Naive thymus-derived CD4-positive, alpha-beta T cell (primary cell): Measurements from ENCODE around the gene GPC1. TPM values are rescaled to one million over a fixed set of nuclear protein-coding genes. Genes with fewer than 3 reads are reported as not detected.
A peak's percentile ranks its signal among the peaks of the same experiment; 100 is the strongest.

ENCODE experiments used
- ATAC-seq: fragments of 150-1000 bp; cut with Tn5 transposase; 2 replicates; pipeline ENCODE4 v1.10.0; 2021; ENCODE audit warnings: mild to moderate bottlenecking, moderate library complexity
- CTCF ChIA-PET: fragments of 350-600 bp; sonication (Branson Sonifier 250); formaldehyde crosslinking; loops from one replicate; lab custom pipeline; 2021; ENCODE audit warnings: antibody characterized with exemption; lab: Charles Lee
- POLR2A ChIA-PET: fragments of 350-600 bp; sonication (Branson Sonifier 250); formaldehyde crosslinking; loops from one replicate; lab custom pipeline; 2021; ENCODE audit warnings: antibody characterized with exemption, inconsistent platforms; lab: Charles Lee
- DNase-seq, 9 donors: peaks; one replicate each; pipeline versions ENCODE4 v3.0.0 to v3.0.0-alpha.2; 2020 to 2022; ENCODE audit warnings: mixed read lengths in 1 of 9
- H3K27ac ChIP-seq: one replicate; pipeline ENCODE4 v1.7.0; 2013; ENCODE audit warnings: mild to moderate bottlenecking, low read depth, low read length, moderate library complexity
- H3K27me3 ChIP-seq, 2 donors: one replicate each; pipeline ENCODE4 v1.7.0; 2013; ENCODE audit warnings: low read length in 2 of 2, mild to moderate bottlenecking in 2 of 2, moderate library complexity in 2 of 2; ENCODE audit not compliant: control insufficient read depth in 2 of 2, insufficient read depth in 2 of 2
- H3K36me3 ChIP-seq, 3 experiments: 1 replicate in 2 of 3; 2 replicates in 1 of 3; pipeline ENCODE4 v1.7.0; 2013; ENCODE audit warnings: low read length in 3 of 3, mild to moderate bottlenecking in 3 of 3, moderate library complexity in 1 of 3; ENCODE audit not compliant: insufficient read depth in 3 of 3, control insufficient read depth in 2 of 3
- H3K4me1 ChIP-seq, 2 donors: one replicate each; pipeline ENCODE4 v1.7.0; 2013; ENCODE audit warnings: low read length in 2 of 2, mild to moderate bottlenecking in 2 of 2, moderate library complexity in 1 of 2; ENCODE audit not compliant: control insufficient read depth in 2 of 2, insufficient read depth in 2 of 2
- H3K4me3 ChIP-seq: 2 replicates; pipeline ENCODE4 v1.7.0; 2013; ENCODE audit warnings: mild to moderate bottlenecking, low read length
- H3K9me3 ChIP-seq, 3 experiments: 1 replicate in 2 of 3; 2 replicates in 1 of 3; pipeline ENCODE4 v1.7.0; 2013; ENCODE audit warnings: low read length in 3 of 3; ENCODE audit not compliant: control insufficient read depth in 2 of 3
- H3K27ac Mint-ChIP-seq, 9 donors: one replicate each; pipeline ENCODE4 v1.8.0; 2020 to 2022; ENCODE audit warnings: mixed read lengths in 9 of 9, mild to moderate bottlenecking in 8 of 9, moderate library complexity in 5 of 9, inconsistent platforms in 2 of 9
- H3K27me3 Mint-ChIP-seq, 5 donors: one replicate each; pipeline ENCODE4 v1.8.0; 2021 to 2022; ENCODE audit warnings: mixed read lengths in 5 of 5, mild to moderate bottlenecking in 1 of 5
- H3K36me3 Mint-ChIP-seq, 5 donors: one replicate each; pipeline ENCODE4 v1.8.0; 2020 to 2022; ENCODE audit warnings: mixed read lengths in 5 of 5, mild to moderate bottlenecking in 3 of 5, inconsistent platforms in 1 of 5
- H3K4me1 Mint-ChIP-seq, 7 donors: one replicate each; pipeline ENCODE4 v1.8.0; 2020 to 2022; ENCODE audit warnings: mixed read lengths in 7 of 7, mild to moderate bottlenecking in 3 of 7, inconsistent platforms in 1 of 7
- H3K4me3 Mint-ChIP-seq, 10 donors: one replicate each; pipeline ENCODE4 v1.8.0; 2020 to 2022; ENCODE audit warnings: mild to moderate bottlenecking in 10 of 10, mixed read lengths in 10 of 10, moderate library complexity in 6 of 10, inconsistent platforms in 2 of 10
- H3K9me3 Mint-ChIP-seq, 11 donors: one replicate each; pipeline ENCODE4 v1.8.0; 2020 to 2022; ENCODE audit warnings: mixed read lengths in 11 of 11, mild to moderate bottlenecking in 4 of 11, inconsistent platforms in 1 of 11, moderate library complexity in 1 of 11
- intact Hi-C, 2 donors: fragments of 100-400 bp; cut with micrococcal nuclease; formaldehyde crosslinking; loops; one replicate each; pipeline ENCODE4 v1.15.1; 2023
- polyA plus RNA-seq, 2 donors: library from polyadenylated mRNA; unstranded; fragments of 300-500 nt; fragmentation: Illumina TruSeq; gene quantifications; one replicate each; pipeline ENCODE4 v1.2.3, GENCODE V29; 2021
- total RNA-seq, 6 experiments: library from RNA in 5 of 6; stranded (reverse) in 5 of 6; gene quantifications; 1 replicate in 5 of 6; 2 replicates in 1 of 6; pipeline ENCODE4 v1.2.3 and lab custom pipeline; 2021 to 2026

GPC1 gene
- total and polyA plus RNA-seq, 7 experiments from 2014 or later: 0.08 to 4.5 (median 0.68) TPM; not detected in 1

- H3K27me3 ChIP-seq: no peaks in the 10 kb centered on the region
- peaks cover 0 to 40% (median 8%) of the 10 kb centered on the region in 3 experiments for H3K36me3 ChIP-seq
- H3K27ac Mint-ChIP-seq: no peak overlapping the region
- no peak overlapping the region for H3K27ac ChIP-seq
- peaks cover 0 to 6% (median 0%) of the 10 kb centered on the region in 3 experiments for H3K9me3 ChIP-seq
- no peak overlapping the region for H3K4me3 Mint-ChIP-seq
- H3K4me3 ChIP-seq: no peak overlapping the region
- CTCF ChIA-PET: no interaction called here
- intact Hi-C loops: no loop called here
- ATAC-seq (no peak), DNase-seq (peak in 1 of 9 donors; percentile 8)
- no peaks in the 10 kb centered on the region for H3K27me3 Mint-ChIP-seq
- H3K4me1 ChIP-seq: no peaks in the 10 kb centered on the region
- H3K4me1 Mint-ChIP-seq: peaks cover 0 to 2% (median 0%) of the 10 kb centered on the region in 7 donors
- H3K36me3 Mint-ChIP-seq: peaks cover 21 to 70% (median 43%) of the 10 kb centered on the region in 5 donors
- POLR2A ChIA-PET: no interaction called here
- H3K9me3 Mint-ChIP-seq: peaks cover 0 to 13% (median 5%) of the 10 kb centered on the region in 11 donors
These were observed 62.9 kb downstream of the GPC1 start for GRCh38 chr2:240498171-240498957.

- peaks cover 0 to 35% (median 8%) of the 10 kb centered on the region in 3 experiments for H3K36me3 ChIP-seq
These were observed 63.4 kb downstream of the GPC1 start for GRCh38 chr2:240498958-240499260.

GRCh38 chr2:240499309-240500301 is 64.1 kb downstream of the GPC1 start:
- intact Hi-C loops: no loop called here
- H3K27me3 ChIP-seq: no peaks in the 10 kb centered on the region
- H3K36me3 Mint-ChIP-seq: peaks cover 11 to 64% (median 40%) of the 10 kb centered on the region in 5 donors
- no peaks in the 10 kb centered on the region for H3K4me1 ChIP-seq
- H3K27ac ChIP-seq: no peak overlapping the region
- no peaks in the 10 kb centered on the region for H3K9me3 ChIP-seq
- no peaks in the 10 kb centered on the region for H3K27me3 Mint-ChIP-seq
- H3K9me3 Mint-ChIP-seq: peaks cover 0 to 9% (median 2%) of the 10 kb centered on the region in 11 donors
- no peak overlapping the region for H3K4me3 Mint-ChIP-seq
- POLR2A ChIA-PET: no interaction called here
- peaks cover 0 to 2% (median 0%) of the 10 kb centered on the region in 7 donors for H3K4me1 Mint-ChIP-seq
- CTCF ChIA-PET: interaction anchor here (0.6 kb wide), 1 partner anchor 287 kb away, joined by 3 read pairs; no protein-coding TSS in a partner anchor
- no peak overlapping the region for H3K27ac Mint-ChIP-seq
- peaks cover 0 to 34% (median 8%) of the 10 kb centered on the region in 3 experiments for H3K36me3 ChIP-seq
- no peak overlapping the region for H3K4me3 ChIP-seq
- DNase-seq: peak in 1 of 9 donors; percentile 17
- ATAC-seq: no peak

More at GRCh38 chr2:240498958-240499260, 63.4 kb downstream of the GPC1 start:
- H3K4me3 ChIP-seq: no peak overlapping the region
- ATAC-seq (no peak), DNase-seq (peak in 1 of 9 donors; percentile 12)
- H3K9me3 Mint-ChIP-seq: peaks cover 0 to 9% (median 2%) of the 10 kb centered on the region in 11 donors
- no peaks in the 10 kb centered on the region for H3K27me3 Mint-ChIP-seq
- H3K4me1 ChIP-seq: no peaks in the 10 kb centered on the region
- H3K27ac ChIP-seq: no peak overlapping the region
- H3K27ac Mint-ChIP-seq: no peak overlapping the region
- H3K9me3 ChIP-seq: peaks cover 0 to under 1% (median 0%) of the 10 kb centered on the region in 3 experiments
- peaks cover 15 to 67% (median 40%) of the 10 kb centered on the region in 5 donors for H3K36me3 Mint-ChIP-seq
- intact Hi-C loops: no loop called here
- no peaks in the 10 kb centered on the region for H3K27me3 ChIP-seq
- no peak overlapping the region for H3K4me3 Mint-ChIP-seq
- CTCF ChIA-PET: no interaction called here
- peaks cover 0 to 2% (median 0%) of the 10 kb centered on the region in 7 donors for H3K4me1 Mint-ChIP-seq
- POLR2A ChIA-PET: no interaction called here

GRCh38 chr2:240500561-240501423 is 65.3 kb downstream of the GPC1 start:
- H3K27me3 Mint-ChIP-seq: no peaks in the 10 kb centered on the region
- intact Hi-C loops: no loop called here
- peaks cover 7 to 61% (median 36%) of the 10 kb centered on the region in 5 donors for H3K36me3 Mint-ChIP-seq
- peaks cover 0 to 34% (median 8%) of the 10 kb centered on the region in 3 experiments for H3K36me3 ChIP-seq
- no peaks in the 10 kb centered on the region for H3K4me1 ChIP-seq
- no peaks in the 10 kb centered on the region for H3K27me3 ChIP-seq
- H3K9me3 Mint-ChIP-seq: peaks cover 0 to 2% (median 0%) of the 10 kb centered on the region in 11 donors
- H3K4me1 Mint-ChIP-seq: peaks cover 0 to 2% (median 0%) of the 10 kb centered on the region in 7 donors
- peak in 1 of 9 donors; percentile 15 for DNase-seq
- H3K27ac Mint-ChIP-seq: peak overlapping the region in 1 of 9 donors; percentile 52
- ChIA-PET POLR2A (no interaction called here), CTCF (no interaction called here)
- no peak overlapping the region for H3K4me3 Mint-ChIP-seq
- ATAC-seq: peak; percentile 20
- no peaks in the 10 kb centered on the region for H3K9me3 ChIP-seq
- no peak overlapping the region for H3K4me3 ChIP-seq
- H3K27ac ChIP-seq: no peak overlapping the region

- Mint-ChIP-seq H3K36me3 (peaks cover 7 to 58% (median 28%) of the 10 kb centered on the region in 5 donors), H3K4me1 (peaks cover 0 to 2% (median 0%) of the 10 kb centered on the region in 7 donors), H3K27ac (no peak overlapping the region), H3K4me3 (no peak overlapping the region), H3K27me3 (no peaks in the 10 kb centered on the region), H3K9me3 (no peaks in the 10 kb centered on the region)
- Histone ChIP-seq H3K4me1 (no peaks in the 10 kb centered on the region), H3K9me3 (no peaks in the 10 kb centered on the region), H3K27ac (no peak overlapping the region), H3K4me3 (no peak overlapping the region), H3K27me3 (no peaks in the 10 kb centered on the region), H3K36me3 (peaks cover 0 to 34% (median 8%) of the 10 kb centered on the region in 3 experiments)
- DNase-seq: peak in 1 of 9 donors; percentile 17
- intact Hi-C loops: no loop called here
- ATAC-seq: no peak
- ChIA-PET POLR2A (no interaction called here), CTCF (no interaction called here)
These were observed 66.1 kb downstream of the GPC1 start for GRCh38 chr2:240501531-240501991.

GRCh38 chr2:240502059-240502429 is 66.6 kb downstream of the GPC1 start:
- H3K4me3 Mint-ChIP-seq: no peak overlapping the region
- intact Hi-C loops: no loop called here
- no peak for ATAC-seq
- Histone ChIP-seq H3K27me3 (no peaks in the 10 kb centered on the region), H3K36me3 (peaks cover 0 to 32% (median 8%) of the 10 kb centered on the region in 3 experiments), H3K9me3 (no peaks in the 10 kb centered on the region), H3K27ac (no peak overlapping the region), H3K4me1 (no peaks in the 10 kb centered on the region), H3K4me3 (no peak overlapping the region)
- H3K36me3 Mint-ChIP-seq: peaks cover 7 to 53% (median 23%) of the 10 kb centered on the region in 5 donors
- DNase-seq: peak in 1 of 9 donors; percentile 9
- H3K27ac Mint-ChIP-seq: no peak overlapping the region
- ChIA-PET CTCF (no interaction called here), POLR2A (no interaction called here)
- H3K4me1 Mint-ChIP-seq: peaks cover 0 to 2% (median 0%) of the 10 kb centered on the region in 7 donors
- H3K27me3 Mint-ChIP-seq: no peaks in the 10 kb centered on the region
- H3K9me3 Mint-ChIP-seq: no peaks in the 10 kb centered on the region
